IPS-NIHi7 (cell line): Measurements from ENCODE around the gene EBF4.
"Not testable (repeated sequence)": the region's sequence is repeated elsewhere in the genome, so short reads cannot be mapped to it uniquely, and the experiment has no call there.

Source experiments
- DNase-seq: peaks from one replicate; pipeline ENCODE4 v3.0.0; 2012; ENCODE audit warnings: mixed read lengths; ENCODE audit errors: extremely low spot score

EBF4 gene

GRCh38 chr20:2756056-2756611, 63.6 kb downstream of the EBF4 start:
- peak; percentile 87 for DNase-seq

- DNase-seq: no peak
Measured at GRCh38 chr20:2757001-2757400, 64.4 kb downstream of the EBF4 start.

GRCh38 chr20:2757969-2758368, 65.4 kb downstream of the EBF4 start:
- no peak for DNase-seq

GRCh38 chr20:2759143-2759542, 66.6 kb downstream of the EBF4 start:
- no peak for DNase-seq

- DNase-seq: no peak
Measured at GRCh38 chr20:2759603-2760296, 67.2 kb downstream of the EBF4 start.

GRCh38 chr20:2760297-2760951, 67.8 kb downstream of the EBF4 start:
- no peak for DNase-seq

GRCh38 chr20:2760952-2761305, 68.3 kb downstream of the EBF4 start:
- DNase-seq: no peak

GRCh38 chr20:2761885-2762284, 69.3 kb downstream of the EBF4 start:
- DNase-seq: no peak

- no peak for DNase-seq
Measured at GRCh38 chr20:2762578-2763131, 70.1 kb downstream of the EBF4 start.

GRCh38 chr20:2763186-2763585, 70.6 kb downstream of the EBF4 start:
- no peak for DNase-seq

GRCh38 chr20:2767768-2768631, 75.4 kb downstream of the EBF4 start:
- DNase-seq: no peak

GRCh38 chr20:2768632-2769015, 76.0 kb downstream of the EBF4 start:
- DNase-seq: no peak

- DNase-seq: not testable (repeated sequence)
Measured at GRCh38 chr20:2770091-2770490, 77.5 kb downstream of the EBF4 start.

GRCh38 chr20:2771631-2772080, 79.1 kb downstream of the EBF4 start:
- DNase-seq: no peak

GRCh38 chr20:2773812-2774211, 81.2 kb downstream of the EBF4 start:
- DNase-seq: no peak

- DNase-seq: no peak
Measured at GRCh38 chr20:2775139-2775538, 82.6 kb downstream of the EBF4 start.

GRCh38 chr20:2778602-2779321, 86.2 kb downstream of the EBF4 start:
- no peak for DNase-seq

- no peak for DNase-seq
Measured at GRCh38 chr20:2780948-2781347, 88.4 kb downstream of the EBF4 start.

- no peak for DNase-seq
Measured at GRCh38 chr20:2783908-2784566, 91.5 kb downstream of the EBF4 start.

- DNase-seq: no peak
Measured at GRCh38 chr20:2793471-2793870, 100.9 kb downstream of the EBF4 start.
